Fibroblast of lung (primary cell): ENCODE measurements around the gene FSD1L. TPM values are rescaled to one million over a fixed set of nuclear protein-coding genes. Genes with fewer than 3 reads are reported as not detected.

Experiments used
- DNase-seq, 2 donors: peaks; one replicate each; pipeline versions ENCODE4 v3.0.0 to v3.0.0-alpha.2; 2010; ENCODE audit warnings: low read depth in 2 of 2
- H2AFZ ChIP-seq: 2 replicates; pipeline ENCODE4 v1.5.1; 2012; ENCODE audit warnings: low read length, control low read depth, inconsistent platforms
- H3K27ac ChIP-seq: 2 replicates; pipeline ENCODE4 v1.5.1; 2011; ENCODE audit warnings: low read length, control low read depth; ENCODE audit not compliant: insufficient read depth
- H3K27me3 ChIP-seq: 2 replicates; pipeline ENCODE4 v1.5.1; 2011; ENCODE audit warnings: mild to moderate bottlenecking, low read length; ENCODE audit not compliant: control insufficient read depth, insufficient read depth
- H3K36me3 ChIP-seq: 2 replicates; pipeline ENCODE4 v1.5.1; 2011; ENCODE audit warnings: low read length; ENCODE audit not compliant: control insufficient read depth, insufficient read depth
- H3K4me1 ChIP-seq: 2 replicates; pipeline ENCODE4 v1.5.1; 2011; ENCODE audit warnings: low read length; ENCODE audit not compliant: control insufficient read depth, insufficient read depth; ENCODE audit errors: extremely low read depth
- H3K4me2 ChIP-seq: 2 replicates; pipeline ENCODE4 v1.5.1; 2011; ENCODE audit warnings: low read length, control low read depth; ENCODE audit not compliant: insufficient read depth; ENCODE audit errors: extremely low read depth
- H3K4me3 ChIP-seq, 4 experiments: fragments of 200-600 bp in 1 of 4; sonication (generic) in 1 of 4; replicated peaks in 1 of 4; 2 replicates each; pipeline ENCODE4 v1.5.1; 2011 to 2016; ENCODE audit warnings: low read length in 4 of 4, low read depth in 3 of 4, mild to moderate bottlenecking in 3 of 4, control low read depth in 2 of 4, inconsistent platforms in 1 of 4, mixed read lengths in 1 of 4; ENCODE audit not compliant: insufficient read depth in 1 of 4; ENCODE audit errors: control extremely low read depth in 1 of 4
- H3K79me2 ChIP-seq: 2 replicates; pipeline ENCODE4 v1.5.1; 2012; ENCODE audit warnings: mild to moderate bottlenecking, low read length, inconsistent platforms; ENCODE audit not compliant: control insufficient read depth, insufficient read depth
- H3K9ac ChIP-seq: 2 replicates; pipeline ENCODE4 v1.5.1; 2011; ENCODE audit warnings: mild to moderate bottlenecking, low read length, control low read depth; ENCODE audit not compliant: insufficient read depth
- H3K9me3 ChIP-seq: 2 replicates; pipeline ENCODE4 v1.5.1; 2012; ENCODE audit warnings: low read depth, low read length; ENCODE audit not compliant: control insufficient read depth, insufficient read depth
- H4K20me1 ChIP-seq: 2 replicates; pipeline ENCODE4 v1.5.1; 2011; ENCODE audit warnings: low read length; ENCODE audit not compliant: control insufficient read depth, insufficient read depth; ENCODE audit errors: extremely low read depth
- CTCF ChIP-seq, 2 donors: IDR thresholded peaks in 1 of 2; conservative IDR thresholded peaks in 1 of 2; 1 replicate in 1 of 2; 2 replicates in 1 of 2; pipeline ENCODE4 v1.5.1; 2011 to 2012; ENCODE audit warnings: low read length in 2 of 2, control low read depth in 1 of 2, inconsistent platforms in 1 of 2, low read depth in 1 of 2, mild to moderate bottlenecking in 1 of 2
- EZH2 ChIP-seq: IDR thresholded peaks from 2 replicates; pipeline ENCODE4 v1.5.1; 2012; ENCODE audit warnings: low read length, control low read depth, mild to moderate bottlenecking; ENCODE audit errors: missing control alignments
- polyA plus RNA-seq, 2 donors: library from polyadenylated mRNA; depleted of rRNA in 1 of 2; stranded (reverse) in 1 of 2; unstranded in 1 of 2; fragments of >200 nt; gene quantifications; 2 replicates each; pipeline ENCODE4 v1.2.1, GENCODE V29; 2011 to 2012; ENCODE audit warnings: missing spikeins in 1 of 2
- total RNA-seq: library from RNA; depleted of rRNA; stranded (reverse); fragments of >200 nt; gene quantifications from 2 replicates; pipeline ENCODE4 v1.2.1, GENCODE V29; 2014

Gene FSD1L
- total and polyA plus RNA-seq, 2 donors (not counting 1 experiment from before 2014, with no cell fraction given) = 4.0 to 6.1 TPM

- no peak overlapping the region for H3K27ac ChIP-seq
- no peaks in the 10 kb centered on the region for H3K9me3 ChIP-seq
- H3K27me3 ChIP-seq = no peaks in the 10 kb centered on the region
- peaks cover 89% of the 10 kb centered on the region for H3K79me2 ChIP-seq
- H2AFZ ChIP-seq = no peak overlapping the region
- H3K36me3 ChIP-seq = no peaks in the 10 kb centered on the region
- no peaks in the 10 kb centered on the region for H3K4me1 ChIP-seq
- H4K20me1 ChIP-seq = peaks cover 2% of the 10 kb centered on the region
- no peak for DNase-seq
- no peak overlapping the region for H3K9ac ChIP-seq
- H3K4me2 ChIP-seq = no peak overlapping the region
- no peak overlapping the region for H3K4me3 ChIP-seq
- TF ChIP-seq CTCF (conservative IDR thresholded peaks at IDR 0.05 in 1 of 2, IDR thresholded peaks at IDR 0.05 in 1 of 2; ENCODE audit: low read depth in 1 of 2, low read length in 2 of 2) (no peak), EZH2 (no peak)
Observed at GRCh38 chr9:105455836-105456475, 8.1 kb downstream of the FSD1L start.

GRCh38 chr9:105457560-105458294 is 9.9 kb downstream of the FSD1L start:
- Histone ChIP-seq H3K4me2 (no peak overlapping the region), H3K9ac (no peak overlapping the region), H3K27me3 (no peaks in the 10 kb centered on the region), H2AFZ (no peak overlapping the region), H3K9me3 (no peaks in the 10 kb centered on the region), H4K20me1 (peaks cover 2% of the 10 kb centered on the region), H3K36me3 (no peaks in the 10 kb centered on the region), H3K27ac (no peak overlapping the region), H3K79me2 (peaks cover 85% of the 10 kb centered on the region), H3K4me3 (no peak overlapping the region), H3K4me1 (no peaks in the 10 kb centered on the region)
- no peak for TF ChIP-seq EZH2
- no peak for TF ChIP-seq CTCF (conservative IDR thresholded peaks at IDR 0.05 in 1 of 2, IDR thresholded peaks at IDR 0.05 in 1 of 2; ENCODE audit: low read depth in 1 of 2, low read length in 2 of 2)
- DNase-seq = no peak

GRCh38 chr9:105458404-105458803 is 10.6 kb downstream of the FSD1L start:
- Histone ChIP-seq H3K4me2 (no peak overlapping the region), H2AFZ (no peak overlapping the region), H3K9me3 (no peaks in the 10 kb centered on the region), H3K36me3 (no peaks in the 10 kb centered on the region), H3K79me2 (peaks cover 81% of the 10 kb centered on the region), H3K4me1 (no peaks in the 10 kb centered on the region), H3K9ac (no peak overlapping the region), H3K27me3 (no peaks in the 10 kb centered on the region), H3K4me3 (no peak overlapping the region), H4K20me1 (peaks cover 2% of the 10 kb centered on the region), H3K27ac (no peak overlapping the region)
- TF ChIP-seq EZH2 = no peak
- TF ChIP-seq CTCF (conservative IDR thresholded peaks at IDR 0.05 in 1 of 2, IDR thresholded peaks at IDR 0.05 in 1 of 2; ENCODE audit: low read depth in 1 of 2, low read length in 2 of 2) = no peak
- DNase-seq = no peak
